ENCODE results near the gene MSH3.

MSH3 gene

GRCh38 chr5:80757290-80757689 lies 102.8 kb downstream of the MSH3 start:
- H3K36me3 ChIP-seq (ENCODE audit: control insufficient read depth, low read depth, low read length), result no peaks in the 10 kb centered on the region

GRCh38 chr5:80759866-80760577 lies 105.6 kb downstream of the MSH3 start:
- no peak overlapping the region for H3K9ac ChIP-seq (ENCODE audit: low read length)
- no peak overlapping the region for H3K27ac ChIP-seq (ENCODE audit: low read length)
- no peaks in the 10 kb centered on the region for H3K27me3 ChIP-seq (ENCODE audit: control insufficient read depth, insufficient read depth, low read length)
- peaks cover 13% of the 10 kb centered on the region for H3K4me1 ChIP-seq (ENCODE audit: control insufficient read depth, low read depth, low read length)
- no peak overlapping the region for H3K4me3 ChIP-seq (ENCODE audit: low read length)
- no peaks in the 10 kb centered on the region for H3K36me3 ChIP-seq (ENCODE audit: control insufficient read depth, low read depth, low read length)
- H3K9me3 ChIP-seq (ENCODE audit: control insufficient read depth, low read depth, low read length), result no peaks in the 10 kb centered on the region

More at GRCh38 chr5:80757290-80757689, 102.8 kb downstream of the MSH3 start:
- Histone ChIP-seq H3K4me3 (ENCODE audit: low read length) (no peak overlapping the region), H3K27ac (ENCODE audit: low read length) (no peak overlapping the region), H3K9ac (ENCODE audit: low read length) (no peak overlapping the region), H3K9me3 (ENCODE audit: control insufficient read depth, low read depth, low read length) (no peaks in the 10 kb centered on the region), H3K4me1 (ENCODE audit: control insufficient read depth, low read depth, low read length) (peaks cover 25% of the 10 kb centered on the region), H3K27me3 (ENCODE audit: control insufficient read depth, insufficient read depth, low read length) (no peaks in the 10 kb centered on the region)

GRCh38 chr5:80760680-80761079 lies 106.2 kb downstream of the MSH3 start:
- no peaks in the 10 kb centered on the region for H3K9me3 ChIP-seq (ENCODE audit: control insufficient read depth, low read depth, low read length)
- peaks cover 6% of the 10 kb centered on the region for H3K4me1 ChIP-seq (ENCODE audit: control insufficient read depth, low read depth, low read length)
- H3K36me3 ChIP-seq (ENCODE audit: control insufficient read depth, low read depth, low read length), result no peaks in the 10 kb centered on the region
- H3K9ac ChIP-seq (ENCODE audit: low read length), result no peak overlapping the region
- H3K4me3 ChIP-seq (ENCODE audit: low read length), result no peak overlapping the region
- H3K27me3 ChIP-seq (ENCODE audit: control insufficient read depth, insufficient read depth, low read length), result no peaks in the 10 kb centered on the region
- H3K27ac ChIP-seq (ENCODE audit: low read length), result no peak overlapping the region

GRCh38 chr5:80761176-80761575 lies 106.7 kb downstream of the MSH3 start:
- no peaks in the 10 kb centered on the region for H3K9me3 ChIP-seq (ENCODE audit: control insufficient read depth, low read depth, low read length)
- H3K4me3 ChIP-seq (ENCODE audit: low read length), result no peak overlapping the region
- no peak overlapping the region for H3K9ac ChIP-seq (ENCODE audit: low read length)
- peaks cover 6% of the 10 kb centered on the region for H3K4me1 ChIP-seq (ENCODE audit: control insufficient read depth, low read depth, low read length)
- H3K27ac ChIP-seq (ENCODE audit: low read length), result no peak overlapping the region
- H3K27me3 ChIP-seq (ENCODE audit: control insufficient read depth, insufficient read depth, low read length), result no peaks in the 10 kb centered on the region
- no peaks in the 10 kb centered on the region for H3K36me3 ChIP-seq (ENCODE audit: control insufficient read depth, low read depth, low read length)

- Histone ChIP-seq H3K27ac (ENCODE audit: low read length) (no peak overlapping the region), H3K36me3 (ENCODE audit: control insufficient read depth, low read depth, low read length) (no peaks in the 10 kb centered on the region), H3K9me3 (ENCODE audit: control insufficient read depth, low read depth, low read length) (no peaks in the 10 kb centered on the region), H3K4me1 (ENCODE audit: control insufficient read depth, low read depth, low read length) (peaks cover 6% of the 10 kb centered on the region), H3K9ac (ENCODE audit: low read length) (no peak overlapping the region), H3K27me3 (ENCODE audit: control insufficient read depth, insufficient read depth, low read length) (no peaks in the 10 kb centered on the region), H3K4me3 (ENCODE audit: low read length) (no peak overlapping the region)
These were observed 107.5 kb downstream of the MSH3 start for GRCh38 chr5:80761966-80762365.

- H3K9ac ChIP-seq (ENCODE audit: low read length), result no peak overlapping the region
- no peak overlapping the region for H3K27ac ChIP-seq (ENCODE audit: low read length)
- H3K9me3 ChIP-seq (ENCODE audit: control insufficient read depth, low read depth, low read length), result no peaks in the 10 kb centered on the region
- H3K36me3 ChIP-seq (ENCODE audit: control insufficient read depth, low read depth, low read length), result no peaks in the 10 kb centered on the region
- no peaks in the 10 kb centered on the region for H3K27me3 ChIP-seq (ENCODE audit: control insufficient read depth, insufficient read depth, low read length)
- H3K4me3 ChIP-seq (ENCODE audit: low read length), result no peak overlapping the region
- peaks cover 6% of the 10 kb centered on the region for H3K4me1 ChIP-seq (ENCODE audit: control insufficient read depth, low read depth, low read length)
These were observed 108.1 kb downstream of the MSH3 start for GRCh38 chr5:80762573-80762972.

GRCh38 chr5:80763211-80763610 lies 108.8 kb downstream of the MSH3 start:
- Histone ChIP-seq H3K9ac (ENCODE audit: low read length) (no peak overlapping the region), H3K4me3 (ENCODE audit: low read length) (no peak overlapping the region), H3K9me3 (ENCODE audit: control insufficient read depth, low read depth, low read length) (no peaks in the 10 kb centered on the region), H3K27ac (ENCODE audit: low read length) (no peak overlapping the region), H3K27me3 (ENCODE audit: control insufficient read depth, insufficient read depth, low read length) (no peaks in the 10 kb centered on the region), H3K4me1 (ENCODE audit: control insufficient read depth, low read depth, low read length) (peaks cover 6% of the 10 kb centered on the region), H3K36me3 (ENCODE audit: control insufficient read depth, low read depth, low read length) (peaks cover 1% of the 10 kb centered on the region)

- Histone ChIP-seq H3K27me3 (ENCODE audit: control insufficient read depth, insufficient read depth, low read length) (no peaks in the 10 kb centered on the region), H3K4me3 (ENCODE audit: low read length) (no peak overlapping the region)
These were observed 109.6 kb downstream of the MSH3 start for GRCh38 chr5:80763873-80764647.

GRCh38 chr5:80764786-80765185 lies 110.3 kb downstream of the MSH3 start:
- no peaks in the 10 kb centered on the region for H3K9me3 ChIP-seq (ENCODE audit: control insufficient read depth, low read depth, low read length)
- no peaks in the 10 kb centered on the region for H3K27me3 ChIP-seq (ENCODE audit: control insufficient read depth, insufficient read depth, low read length)
- H3K4me1 ChIP-seq (ENCODE audit: control insufficient read depth, low read depth, low read length), result peaks cover 6% of the 10 kb centered on the region
- H3K27ac ChIP-seq (ENCODE audit: low read length), result no peak overlapping the region
- H3K4me3 ChIP-seq (ENCODE audit: low read length), result no peak overlapping the region
- peaks cover 4% of the 10 kb centered on the region for H3K36me3 ChIP-seq (ENCODE audit: control insufficient read depth, low read depth, low read length)
- no peak overlapping the region for H3K9ac ChIP-seq (ENCODE audit: low read length)

More at GRCh38 chr5:80763873-80764647, 109.6 kb downstream of the MSH3 start:
- H3K27ac ChIP-seq (ENCODE audit: low read length), result no peak overlapping the region
- H3K36me3 ChIP-seq (ENCODE audit: control insufficient read depth, low read depth, low read length), result peaks cover 4% of the 10 kb centered on the region
- no peak overlapping the region for H3K9ac ChIP-seq (ENCODE audit: low read length)
- peaks cover 6% of the 10 kb centered on the region for H3K4me1 ChIP-seq (ENCODE audit: control insufficient read depth, low read depth, low read length)
- H3K9me3 ChIP-seq (ENCODE audit: control insufficient read depth, low read depth, low read length), result no peaks in the 10 kb centered on the region

GRCh38 chr5:80777347-80778287 lies 123.2 kb downstream of the MSH3 start:
- Histone ChIP-seq H3K9me3 (ENCODE audit: control insufficient read depth, low read depth, low read length) (no peaks in the 10 kb centered on the region), H3K4me1 (ENCODE audit: control insufficient read depth, low read depth, low read length) (no peaks in the 10 kb centered on the region), H3K27ac (ENCODE audit: low read length) (no peak overlapping the region), H3K27me3 (ENCODE audit: control insufficient read depth, insufficient read depth, low read length) (no peaks in the 10 kb centered on the region), H3K36me3 (ENCODE audit: control insufficient read depth, low read depth, low read length) (no peaks in the 10 kb centered on the region), H3K9ac (ENCODE audit: low read length) (no peak overlapping the region), H3K4me3 (ENCODE audit: low read length) (no peak overlapping the region)

GRCh38 chr5:80780024-80780423 lies 125.6 kb downstream of the MSH3 start:
- H3K27ac ChIP-seq (ENCODE audit: low read length), result no peak overlapping the region
- no peaks in the 10 kb centered on the region for H3K4me1 ChIP-seq (ENCODE audit: control insufficient read depth, low read depth, low read length)
- H3K9me3 ChIP-seq (ENCODE audit: control insufficient read depth, low read depth, low read length), result no peaks in the 10 kb centered on the region
- no peaks in the 10 kb centered on the region for H3K36me3 ChIP-seq (ENCODE audit: control insufficient read depth, low read depth, low read length)
- no peaks in the 10 kb centered on the region for H3K27me3 ChIP-seq (ENCODE audit: control insufficient read depth, insufficient read depth, low read length)
- no peak overlapping the region for H3K4me3 ChIP-seq (ENCODE audit: low read length)
- no peak overlapping the region for H3K9ac ChIP-seq (ENCODE audit: low read length)

Data from iPS-18a (cell line).